BE2C (cell line): Measurements from ENCODE around the gene WARS2.

Experiments
- DNase-seq: peaks from one replicate; pipeline ENCODE4 v3.0.0-alpha.2; 2020
- H3K27me3 ChIP-seq: fragments of 250-450 bp; sonication (Bioruptor Pico); 2 replicates; pipeline ENCODE4 v1.5.1; 2020; ENCODE audit warnings: mild to moderate bottlenecking
- H3K36me3 ChIP-seq: fragments of 250-450 bp; sonication (Bioruptor Pico); 2 replicates; pipeline ENCODE4 v1.5.1; 2020; ENCODE audit warnings: mild to moderate bottlenecking
- H3K4me1 ChIP-seq: fragments of 250-450 bp; sonication (Bioruptor Pico); 2 replicates; pipeline ENCODE4 v1.5.1; 2020
- H3K4me3 ChIP-seq: 2 replicates; pipeline ENCODE4 v1.5.1; 2011; ENCODE audit warnings: low read depth, low read length
- H3K9me3 ChIP-seq: fragments of 250-450 bp; sonication (Bioruptor Pico); 2 replicates; pipeline ENCODE4 v1.5.1; 2020
- TF ChIP-seq, protein P1 (sequence below): IDR thresholded peaks from 2 replicates; pipeline ENCODE4 v1.5.1; 2012; ENCODE audit warnings: mild to moderate bottlenecking, low read depth, low read length

The WARS2 gene

DNA sequence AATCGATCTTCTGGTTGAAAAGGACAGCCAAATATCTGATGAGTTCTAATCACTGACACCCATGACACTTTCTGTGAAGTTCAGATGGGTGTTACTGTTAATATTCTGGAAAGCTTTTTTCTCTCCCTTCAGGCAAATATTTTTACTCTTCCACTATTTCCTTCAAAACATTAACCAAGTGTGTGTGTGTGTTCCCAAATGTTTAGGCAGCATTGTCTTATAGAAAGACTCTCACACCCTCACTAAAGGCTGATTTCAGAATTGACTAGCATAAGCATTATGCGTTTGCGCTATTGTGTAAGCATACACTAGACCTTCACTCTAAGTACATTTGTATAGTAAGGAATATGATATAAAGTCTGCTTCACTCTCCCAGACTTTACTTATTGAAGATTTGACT is 24.7 kb downstream of the WARS2 start:
- TF ChIP-seq, protein P1, sequence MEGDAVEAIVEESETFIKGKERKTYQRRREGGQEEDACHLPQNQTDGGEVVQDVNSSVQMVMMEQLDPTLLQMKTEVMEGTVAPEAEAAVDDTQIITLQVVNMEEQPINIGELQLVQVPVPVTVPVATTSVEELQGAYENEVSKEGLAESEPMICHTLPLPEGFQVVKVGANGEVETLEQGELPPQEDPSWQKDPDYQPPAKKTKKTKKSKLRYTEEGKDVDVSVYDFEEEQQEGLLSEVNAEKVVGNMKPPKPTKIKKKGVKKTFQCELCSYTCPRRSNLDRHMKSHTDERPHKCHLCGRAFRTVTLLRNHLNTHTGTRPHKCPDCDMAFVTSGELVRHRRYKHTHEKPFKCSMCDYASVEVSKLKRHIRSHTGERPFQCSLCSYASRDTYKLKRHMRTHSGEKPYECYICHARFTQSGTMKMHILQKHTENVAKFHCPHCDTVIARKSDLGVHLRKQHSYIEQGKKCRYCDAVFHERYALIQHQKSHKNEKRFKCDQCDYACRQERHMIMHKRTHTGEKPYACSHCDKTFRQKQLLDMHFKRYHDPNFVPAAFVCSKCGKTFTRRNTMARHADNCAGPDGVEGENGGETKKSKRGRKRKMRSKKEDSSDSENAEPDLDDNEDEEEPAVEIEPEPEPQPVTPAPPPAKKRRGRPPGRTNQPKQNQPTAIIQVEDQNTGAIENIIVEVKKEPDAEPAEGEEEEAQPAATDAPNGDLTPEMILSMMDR, result no peak
- DNase-seq, result no peak
- Histone ChIP-seq H3K36me3 (no peaks in the 10 kb centered on the region), H3K27me3 (peaks cover 3% of the 10 kb centered on the region; the same call in 1 of the 2 replicates), H3K4me1 (peaks cover 8% of the 10 kb centered on the region), H3K4me3 (no peak overlapping the region), H3K9me3 (no peaks in the 10 kb centered on the region)

DNA sequence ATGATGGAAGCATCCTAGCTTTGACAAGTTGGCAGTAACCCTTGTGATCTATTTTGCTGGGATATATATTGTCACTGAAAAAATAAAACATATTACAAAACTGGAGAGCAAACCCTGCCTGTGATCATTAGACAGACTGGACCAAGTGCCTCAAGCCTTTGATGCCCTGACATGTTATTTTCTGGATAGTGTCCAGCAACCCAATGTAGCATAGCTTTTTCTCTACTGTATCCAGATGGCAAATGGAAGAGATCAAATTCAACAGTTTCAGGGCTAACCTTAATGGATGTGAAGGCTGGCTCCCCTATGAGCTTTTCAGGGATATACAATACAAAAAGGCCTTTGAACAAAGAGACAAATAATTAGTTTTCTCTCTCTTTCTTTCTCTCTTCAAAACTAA is 25.1 kb downstream of the WARS2 start:
- Histone ChIP-seq H3K4me1 (peaks cover 8% of the 10 kb centered on the region), H3K36me3 (no peaks in the 10 kb centered on the region), H3K9me3 (no peaks in the 10 kb centered on the region), H3K27me3 (peaks cover 3% of the 10 kb centered on the region; the same call in 1 of the 2 replicates), H3K4me3 (no peak overlapping the region)
- TF ChIP-seq, protein P1, result no peak
- no peak for DNase-seq

DNA sequence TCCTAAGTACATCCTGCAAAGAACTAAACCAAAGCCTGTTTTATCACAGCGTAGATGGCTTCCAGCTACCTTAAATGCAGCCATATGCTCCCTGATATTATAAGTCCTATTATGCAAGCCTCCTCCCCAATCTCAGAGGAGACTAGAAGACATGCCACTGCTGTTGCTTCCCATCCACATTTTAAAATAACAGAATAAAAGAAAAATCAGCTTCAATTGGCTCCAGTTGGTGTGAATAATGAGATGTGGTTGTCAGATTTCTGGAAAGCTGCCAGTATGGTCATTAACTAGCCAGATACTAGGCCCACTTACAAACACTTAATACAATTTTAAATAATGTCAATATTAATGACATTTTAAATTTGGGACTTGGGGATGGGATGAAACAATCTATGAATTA is 25.7 kb downstream of the WARS2 start:
- Histone ChIP-seq H3K36me3 (no peaks in the 10 kb centered on the region), H3K4me1 (peaks cover 8% of the 10 kb centered on the region), H3K9me3 (no peaks in the 10 kb centered on the region), H3K4me3 (no peak overlapping the region), H3K27me3 (peaks cover 3% of the 10 kb centered on the region; the same call in 1 of the 2 replicates)
- DNase-seq, result no peak
- TF ChIP-seq, protein P1, result no peak

DNA sequence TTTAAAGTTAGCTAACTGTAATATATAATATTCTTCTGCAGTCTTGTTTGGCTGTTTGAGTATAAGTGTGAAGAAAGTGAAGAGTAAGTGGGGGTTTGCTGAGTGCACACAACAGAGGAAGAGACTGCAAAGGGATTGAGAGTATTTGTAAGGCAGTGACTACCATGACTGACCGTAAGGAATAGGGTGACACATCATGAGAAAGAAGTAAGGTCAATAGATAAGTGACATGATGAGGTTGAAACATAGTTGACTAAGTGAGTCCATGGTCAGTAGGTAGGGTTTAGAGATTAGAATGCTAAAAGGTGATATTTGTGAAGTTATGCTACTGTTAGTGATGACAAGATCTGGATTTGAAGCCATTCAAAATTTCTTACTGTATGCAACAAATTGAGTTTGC is 27.7 kb downstream of the WARS2 start:
- no peak for DNase-seq
- Histone ChIP-seq H3K4me3 (no peak overlapping the region), H3K36me3 (no peaks in the 10 kb centered on the region), H3K9me3 (no peaks in the 10 kb centered on the region), H3K27me3 (peaks cover 3% of the 10 kb centered on the region; the same call in 1 of the 2 replicates), H3K4me1 (peaks cover 8% of the 10 kb centered on the region)
- TF ChIP-seq, protein P1, result no peak

DNA sequence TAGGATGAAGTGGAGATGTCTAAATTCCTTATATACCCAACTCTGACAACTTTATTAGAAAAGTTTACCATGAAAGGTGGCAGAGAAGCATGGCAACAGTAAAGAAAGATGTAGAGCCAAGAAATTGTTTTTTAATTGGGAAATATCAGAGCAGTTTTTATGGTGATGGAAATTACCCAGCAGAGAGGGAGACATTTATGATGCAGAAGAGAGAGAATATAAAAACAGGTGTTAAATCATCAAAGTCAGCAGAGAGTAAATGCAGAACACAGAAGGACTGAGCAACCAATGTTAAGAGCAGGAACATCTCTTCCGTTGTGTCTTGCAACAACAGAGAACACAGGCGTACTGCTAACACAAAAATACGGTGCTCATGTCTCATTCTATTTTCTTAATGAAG is 28.2 kb downstream of the WARS2 start:
- Histone ChIP-seq H3K4me3 (no peak overlapping the region), H3K27me3 (peaks cover 3% of the 10 kb centered on the region; the same call in 1 of the 2 replicates), H3K4me1 (peaks cover 8% of the 10 kb centered on the region), H3K36me3 (no peaks in the 10 kb centered on the region), H3K9me3 (no peaks in the 10 kb centered on the region)
- TF ChIP-seq, protein P1, result no peak
- no peak for DNase-seq

DNA sequence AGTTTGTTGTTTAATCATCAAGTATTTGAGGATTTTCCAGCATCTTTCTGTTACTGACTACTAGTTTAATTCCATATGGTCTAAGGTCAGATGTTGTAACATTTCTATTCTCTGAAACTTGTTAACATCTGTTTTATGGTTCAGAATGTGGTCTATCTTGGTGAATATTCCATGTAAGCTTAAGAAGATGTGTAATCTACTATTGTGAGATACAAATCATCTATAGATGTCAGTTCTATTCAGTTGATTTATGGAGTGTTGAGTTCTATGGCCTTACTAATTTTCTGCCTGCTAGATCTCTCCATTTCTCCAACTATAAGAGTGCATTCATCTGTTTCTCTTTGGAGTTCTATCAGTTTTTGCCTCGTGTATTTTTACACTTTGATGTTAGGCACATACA is 31.5 kb downstream of the WARS2 start:
- TF ChIP-seq, protein P1, result no peak
- Histone ChIP-seq H3K4me3 (no peak overlapping the region), H3K9me3 (no peaks in the 10 kb centered on the region), H3K36me3 (no peaks in the 10 kb centered on the region), H3K4me1 (no peaks in the 10 kb centered on the region), H3K27me3 (no peaks in the 10 kb centered on the region)
- no peak for DNase-seq
